HG02884 (cell line): ENCODE measurements around the gene AFAP1L1.

Experiments used
- ATAC-seq: cut with Tn5 transposase; IDR thresholded peaks from one replicate; pipeline ENCODE4 v1.9.1; 2021; ENCODE audit warnings: mild to moderate bottlenecking, moderate library complexity; ENCODE audit not compliant: unreplicated experiment

Gene AFAP1L1

GRCh38 chr5:149310947-149311658 is 39.4 kb downstream of the AFAP1L1 start:
- ATAC-seq = no peak

GRCh38 chr5:149313151-149313841 is 41.6 kb downstream of the AFAP1L1 start:
- no peak for ATAC-seq

- ATAC-seq = no peak
Measured at GRCh38 chr5:149314571-149315111, 43.0 kb downstream of the AFAP1L1 start.

- ATAC-seq = no peak
Measured at GRCh38 chr5:149315753-149316152, 44.1 kb downstream of the AFAP1L1 start.

GRCh38 chr5:149317281-149318048 is 45.8 kb downstream of the AFAP1L1 start:
- ATAC-seq = no peak

- no peak for ATAC-seq
Measured at GRCh38 chr5:149319174-149319573, 47.5 kb downstream of the AFAP1L1 start.

GRCh38 chr5:149320791-149321330 is 49.2 kb downstream of the AFAP1L1 start:
- ATAC-seq = no peak

- no peak for ATAC-seq
Measured at GRCh38 chr5:149322518-149322917, 50.9 kb downstream of the AFAP1L1 start.

- ATAC-seq = no peak
Measured at GRCh38 chr5:149323210-149323609, 51.6 kb downstream of the AFAP1L1 start.

GRCh38 chr5:149323621-149324205 is 52.1 kb downstream of the AFAP1L1 start:
- no peak for ATAC-seq

GRCh38 chr5:149324641-149325040 is 53.0 kb downstream of the AFAP1L1 start:
- no peak for ATAC-seq

- no peak for ATAC-seq
Measured at GRCh38 chr5:149325166-149325735, 53.6 kb downstream of the AFAP1L1 start.

GRCh38 chr5:149325894-149326293 is 54.2 kb downstream of the AFAP1L1 start:
- ATAC-seq = no peak

- ATAC-seq = no peak
Measured at GRCh38 chr5:149326611-149327010, 55.0 kb downstream of the AFAP1L1 start.

GRCh38 chr5:149328177-149328576 is 56.5 kb downstream of the AFAP1L1 start:
- no peak for ATAC-seq

GRCh38 chr5:149333711-149334443 is 62.2 kb downstream of the AFAP1L1 start:
- no peak for ATAC-seq

- no peak for ATAC-seq
Measured at GRCh38 chr5:149337736-149338135, 66.1 kb downstream of the AFAP1L1 start.

- ATAC-seq = no peak
Measured at GRCh38 chr5:149338364-149338763, 66.7 kb downstream of the AFAP1L1 start.

- ATAC-seq = no peak
Measured at GRCh38 chr5:149340920-149341319, 69.3 kb downstream of the AFAP1L1 start.

- ATAC-seq = no peak
Measured at GRCh38 chr5:149341876-149342275, 70.2 kb downstream of the AFAP1L1 start.
